ENCODE results near the gene KIF1B. TPM values are rescaled to one million over a fixed set of nuclear protein-coding genes. Genes with fewer than 3 reads are reported as not detected.
A peak's percentile ranks its signal among the peaks of the same experiment; 100 is the strongest.

The KIF1B gene
- total RNA-seq, 2 experiments from 2014 or later = 7.1 to 8.9 TPM

DNA sequence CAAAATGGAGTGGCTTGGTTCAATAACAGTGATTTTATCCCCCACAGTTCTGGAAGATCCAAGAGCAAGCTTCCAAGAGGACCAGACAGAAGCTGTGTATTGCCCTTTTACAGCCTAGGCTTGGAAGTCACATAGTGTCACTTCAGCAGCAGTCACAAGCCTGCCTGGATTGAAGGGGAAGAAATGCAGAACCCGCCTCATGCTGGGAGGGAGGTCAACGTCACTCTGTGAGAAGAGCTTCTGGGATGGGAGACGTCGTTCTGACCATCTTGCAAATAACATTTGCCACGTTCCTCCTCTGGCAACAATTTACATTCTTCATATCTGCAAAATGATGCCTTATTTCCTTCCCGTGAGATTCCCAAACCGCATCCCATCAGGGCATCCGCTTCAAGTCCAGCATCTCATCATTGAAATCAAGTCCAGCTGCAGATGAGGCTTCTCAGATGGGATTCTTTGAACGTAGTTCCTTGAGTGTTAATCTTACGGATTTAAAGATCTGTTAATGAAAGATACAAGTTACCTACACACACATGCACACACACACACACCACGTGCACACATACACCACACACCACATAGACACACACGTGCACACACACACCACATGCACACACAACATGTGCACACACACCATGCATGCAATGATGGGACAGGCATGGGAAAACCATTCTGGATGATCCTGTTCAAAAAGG, 23.9 kb upstream of the KIF1B start:
- peak; percentile 24 for DNase-seq
- ChIA-PET CTCF (interaction anchor here (0.8 to 1.6 kb wide), 2 partner anchors 23 to 34 kb away, joined by 3 to 4 read pairs; no protein-coding TSS in a partner anchor), POLR2A (interaction anchor here (0.6 kb wide), 2 partner anchors 15 to 402 kb away, joined by 3 read pairs; no protein-coding TSS in a partner anchor)
- Mint-ChIP-seq H3K27me3 (no peaks in the 10 kb centered on the region), H3K4me1 (ENCODE audit: low read depth) (no peaks in the 10 kb centered on the region), H3K27ac (no peak overlapping the region), H3K36me3 (ENCODE audit: low read depth) (no peaks in the 10 kb centered on the region), H3K9me3 (peaks cover 2% of the 10 kb centered on the region), H3K4me3 (no peak overlapping the region)
- ATAC-seq = peak; percentile 58
- intact Hi-C loops (cut with micrococcal nuclease) = loop anchor here (2.0 kb wide), 1 partner anchor 16 kb away; no protein-coding TSS in a partner anchor
- TF ChIP-seq, protein P1, sequence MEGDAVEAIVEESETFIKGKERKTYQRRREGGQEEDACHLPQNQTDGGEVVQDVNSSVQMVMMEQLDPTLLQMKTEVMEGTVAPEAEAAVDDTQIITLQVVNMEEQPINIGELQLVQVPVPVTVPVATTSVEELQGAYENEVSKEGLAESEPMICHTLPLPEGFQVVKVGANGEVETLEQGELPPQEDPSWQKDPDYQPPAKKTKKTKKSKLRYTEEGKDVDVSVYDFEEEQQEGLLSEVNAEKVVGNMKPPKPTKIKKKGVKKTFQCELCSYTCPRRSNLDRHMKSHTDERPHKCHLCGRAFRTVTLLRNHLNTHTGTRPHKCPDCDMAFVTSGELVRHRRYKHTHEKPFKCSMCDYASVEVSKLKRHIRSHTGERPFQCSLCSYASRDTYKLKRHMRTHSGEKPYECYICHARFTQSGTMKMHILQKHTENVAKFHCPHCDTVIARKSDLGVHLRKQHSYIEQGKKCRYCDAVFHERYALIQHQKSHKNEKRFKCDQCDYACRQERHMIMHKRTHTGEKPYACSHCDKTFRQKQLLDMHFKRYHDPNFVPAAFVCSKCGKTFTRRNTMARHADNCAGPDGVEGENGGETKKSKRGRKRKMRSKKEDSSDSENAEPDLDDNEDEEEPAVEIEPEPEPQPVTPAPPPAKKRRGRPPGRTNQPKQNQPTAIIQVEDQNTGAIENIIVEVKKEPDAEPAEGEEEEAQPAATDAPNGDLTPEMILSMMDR (IDR thresholded peaks at IDR 0.05) = no peak

DNA sequence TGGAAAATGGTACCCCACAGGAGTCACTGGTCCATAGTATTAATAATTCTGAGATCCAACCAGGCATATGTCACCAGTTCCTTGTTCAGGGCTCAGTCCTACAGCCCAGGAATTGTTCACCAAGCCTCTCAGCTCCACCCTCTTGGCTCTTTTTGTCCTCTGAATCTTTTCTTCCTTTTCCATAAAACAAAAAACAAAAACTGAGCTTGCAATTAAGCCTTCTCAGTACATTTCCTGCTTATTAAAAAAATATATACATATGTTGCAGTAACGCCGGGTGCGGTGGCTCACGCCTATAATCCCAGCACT, 23.4 kb upstream of the KIF1B start:
- Mint-ChIP-seq H3K27me3 (no peaks in the 10 kb centered on the region), H3K36me3 (ENCODE audit: low read depth) (no peaks in the 10 kb centered on the region), H3K27ac (no peak overlapping the region), H3K9me3 (peaks cover 2% of the 10 kb centered on the region), H3K4me3 (no peak overlapping the region), H3K4me1 (ENCODE audit: low read depth) (no peaks in the 10 kb centered on the region)
- ATAC-seq (peak; percentile 63), DNase-seq (no peak)
- TF ChIP-seq, protein P1 (IDR thresholded peaks at IDR 0.05) = no peak
- CTCF ChIA-PET = interaction anchor here (0.8 to 1.6 kb wide), 2 partner anchors 22 to 34 kb away, joined by 3 to 4 read pairs; no protein-coding TSS in a partner anchor
- intact Hi-C loops (cut with micrococcal nuclease) = loop anchor here (2.0 kb wide), 1 partner anchor 16 kb away; no protein-coding TSS in a partner anchor
- POLR2A ChIA-PET = interaction anchor here (0.6 kb wide), 2 partner anchors 16 to 402 kb away, joined by 3 read pairs; no protein-coding TSS in a partner anchor

DNA sequence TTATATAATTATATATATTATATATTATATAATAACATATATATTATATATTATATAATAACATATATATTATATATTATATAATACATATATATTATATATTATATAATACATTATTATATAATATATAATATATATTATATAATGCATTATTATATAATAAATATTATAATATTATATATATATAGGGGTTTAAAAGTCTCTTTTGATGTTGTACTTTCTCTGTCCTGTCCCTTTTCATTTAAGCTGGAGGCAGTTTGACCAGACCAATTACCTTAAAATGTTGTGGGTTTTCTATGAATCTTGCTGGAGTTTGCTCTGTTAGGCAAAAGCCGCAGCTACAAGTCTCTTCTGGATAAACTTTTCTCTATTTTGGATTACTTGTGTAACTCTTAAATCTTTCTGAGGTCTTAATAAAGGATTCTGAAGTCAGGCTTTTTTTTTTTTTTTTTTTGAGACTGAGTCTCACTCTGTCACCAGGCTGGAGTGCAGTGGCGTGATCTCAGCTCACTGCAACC, 22.2 kb upstream of the KIF1B start:
- ATAC-seq (no peak), DNase-seq (no peak)
- Mint-ChIP-seq H3K27me3 (no peaks in the 10 kb centered on the region), H3K4me1 (ENCODE audit: low read depth) (no peaks in the 10 kb centered on the region), H3K4me3 (no peak overlapping the region), H3K27ac (no peak overlapping the region), H3K9me3 (peaks cover 2% of the 10 kb centered on the region), H3K36me3 (ENCODE audit: low read depth) (no peaks in the 10 kb centered on the region)
- CTCF ChIA-PET = interaction anchor here (0.7 kb wide), 1 partner anchor 28 kb away, joined by 3 read pairs; no protein-coding TSS in a partner anchor
- intact Hi-C loops (cut with micrococcal nuclease) = no loop called here
- TF ChIP-seq, protein P1 (IDR thresholded peaks at IDR 0.05) = no peak
- POLR2A ChIA-PET = no interaction called here

DNA sequence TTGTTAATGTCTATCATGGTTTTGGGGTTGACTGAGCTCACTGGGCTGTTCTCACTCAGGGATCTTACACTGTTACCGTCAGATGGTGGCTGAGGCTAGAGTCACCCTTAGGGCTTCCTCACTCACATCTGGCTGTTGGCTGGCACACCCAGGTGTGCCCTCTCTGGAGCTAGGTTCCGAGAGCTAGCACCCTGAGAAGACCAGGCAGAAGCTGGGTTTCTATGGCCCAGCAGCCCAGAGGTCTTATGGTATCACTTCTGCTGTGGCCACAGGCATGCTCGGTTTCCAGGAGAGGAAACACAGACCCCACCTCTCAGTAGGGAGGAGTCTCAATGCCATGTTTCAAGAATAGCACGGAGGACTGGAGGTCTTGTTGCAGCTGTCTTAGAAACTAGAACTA, 20.7 kb upstream of the KIF1B start:
- no peak overlapping the region for H3K4me3 Mint-ChIP-seq
- intact Hi-C loops (cut with micrococcal nuclease) = no loop called here
- H3K36me3 Mint-ChIP-seq (ENCODE audit: low read depth) = no peaks in the 10 kb centered on the region
- ChIA-PET CTCF (interaction anchor here (0.9 kb wide), 1 partner anchor 20 kb away, joined by 3 read pairs; the partner anchor contains the start of gene KIF1B), POLR2A (no interaction called here)
- TF ChIP-seq, protein P1 (IDR thresholded peaks at IDR 0.05) = no peak
- H3K27me3 Mint-ChIP-seq = peaks cover 5% of the 10 kb centered on the region
- H3K4me1 Mint-ChIP-seq (ENCODE audit: low read depth) = no peaks in the 10 kb centered on the region
- DNase-seq (no peak), ATAC-seq (no peak)
- H3K27ac Mint-ChIP-seq = no peak overlapping the region
- H3K9me3 Mint-ChIP-seq = peaks cover 2% of the 10 kb centered on the region

DNA sequence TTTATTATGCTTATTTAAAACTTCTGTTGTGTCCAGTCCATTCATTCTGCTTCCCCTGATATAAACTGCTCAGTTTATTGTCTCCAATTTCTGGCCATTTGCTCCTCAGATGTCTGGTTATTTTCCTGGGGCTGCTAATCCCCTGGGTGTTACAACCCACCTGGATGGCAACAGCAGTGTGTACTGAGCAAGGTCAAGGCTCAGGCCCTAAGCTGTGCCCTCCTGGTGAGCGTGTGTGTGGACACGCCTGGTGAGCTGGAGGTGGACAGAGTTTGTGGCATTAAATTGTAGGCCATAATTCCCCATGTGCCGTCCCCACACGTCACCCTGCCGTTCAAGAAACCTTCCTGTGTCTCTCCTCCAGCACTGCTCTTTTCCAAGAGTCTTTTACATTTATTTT, 18.1 kb upstream of the KIF1B start:
- no peak for DNase-seq
- Mint-ChIP-seq H3K4me3 (no peak overlapping the region), H3K27ac (no peak overlapping the region), H3K9me3 (peaks cover 2% of the 10 kb centered on the region), H3K27me3 (peaks cover 9% of the 10 kb centered on the region), H3K4me1 (ENCODE audit: low read depth) (no peaks in the 10 kb centered on the region), H3K36me3 (ENCODE audit: low read depth) (no peaks in the 10 kb centered on the region)
- CTCF ChIA-PET = interaction anchor here (2.8 kb wide), 1 partner anchor 18 kb away, joined by 11 read pairs; the partner anchor contains the start of gene KIF1B
- TF ChIP-seq, protein P1 (IDR thresholded peaks at IDR 0.05) = no peak
- POLR2A ChIA-PET = no interaction called here
- intact Hi-C loops (cut with micrococcal nuclease) = no loop called here
- ATAC-seq = no peak
